T-helper 1 cell (primary cell): ENCODE data around the gene GYG1.

Experiments used
- DNase-seq, 5 donors: peaks; one replicate each; pipeline ENCODE4 v3.0.0-alpha.2; 2012 to 2020

Gene GYG1

DNA sequence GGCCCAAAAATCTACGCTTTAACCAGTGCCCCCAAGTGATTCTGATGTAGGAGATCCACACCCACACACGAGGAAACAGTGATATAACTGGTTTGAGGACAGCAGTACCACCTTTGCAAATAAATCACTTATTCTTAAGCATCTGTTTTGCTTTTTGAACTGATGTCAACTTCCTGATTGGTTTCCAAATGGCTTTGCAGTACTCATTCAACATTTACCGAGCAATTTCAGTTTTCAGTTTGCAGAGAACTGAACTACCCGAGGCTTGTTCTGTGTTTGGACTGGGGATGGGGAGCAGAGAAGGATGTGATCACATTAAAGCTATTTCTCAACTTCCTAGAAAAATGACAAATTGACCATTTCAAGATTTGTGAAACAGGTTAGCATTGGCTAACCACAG, 1.1 kb upstream of the GYG1 start:
- peak in 1 of 5 donors; percentile 68 for DNase-seq

GRCh38 chr3:148992027-148992634, 791 bp downstream of the GYG1 start:
- peak in 2 of 5 donors; percentile 13 to 25 for DNase-seq

GRCh38 chr3:148992635-148993255, 1.4 kb downstream of the GYG1 start:
- no peak for DNase-seq

GRCh38 chr3:148997623-148998022, 6.3 kb downstream of the GYG1 start:
- no peak for DNase-seq

DNA sequence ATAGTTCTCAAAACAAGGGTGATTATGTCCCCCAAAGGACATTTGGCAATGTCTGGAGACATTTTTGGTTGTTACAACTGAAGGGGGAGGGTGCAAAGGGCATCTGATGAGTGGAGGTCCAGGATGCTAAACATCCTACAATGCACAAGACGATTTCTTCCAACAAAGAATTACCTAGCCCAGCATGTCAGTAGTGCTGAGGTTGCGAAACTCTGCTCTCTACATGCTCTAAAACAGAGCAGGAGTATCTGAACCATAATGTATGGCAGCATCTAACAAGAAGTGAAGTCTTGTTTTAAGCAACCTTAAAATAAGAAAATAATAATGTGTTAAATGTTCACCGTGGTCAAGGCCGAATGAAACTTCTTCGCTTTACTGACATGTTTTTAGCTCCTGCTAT, 7.0 kb downstream of the GYG1 start:
- DNase-seq = no peak

DNA sequence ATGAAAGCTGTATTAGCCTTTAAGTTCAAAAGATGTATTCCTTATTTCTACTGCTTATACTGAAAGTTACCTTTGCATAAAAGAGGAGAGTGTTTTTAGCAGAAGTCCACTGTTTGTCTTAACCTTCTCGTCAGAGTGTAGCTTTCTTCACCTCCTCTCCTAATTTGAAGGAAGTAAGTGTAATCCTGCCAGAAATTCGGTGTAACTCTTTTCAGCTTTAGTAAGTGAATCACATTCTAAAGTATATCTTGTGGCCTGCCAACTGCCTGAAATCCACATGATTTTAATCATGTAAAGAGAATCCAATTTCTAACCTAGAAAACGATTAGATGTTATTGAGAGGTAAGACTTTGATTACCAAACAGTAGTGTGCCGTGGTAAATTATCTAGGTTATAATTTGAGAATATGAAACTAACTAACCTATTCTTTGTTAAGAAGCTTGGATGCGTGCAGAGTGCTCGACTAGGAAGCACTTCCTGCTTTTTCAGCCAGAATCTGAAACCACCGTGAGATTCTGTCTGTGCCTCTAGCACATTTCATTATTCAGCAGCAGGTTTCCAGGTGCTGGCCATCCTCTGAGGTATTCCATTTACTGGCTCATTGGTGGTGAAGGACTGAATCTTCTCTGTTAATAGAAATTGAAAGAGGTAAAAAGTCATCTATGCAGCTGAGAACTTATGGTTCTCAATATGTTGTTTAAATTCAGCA, 7.5 kb downstream of the GYG1 start:
- peak in 1 of 5 donors; percentile 52 for DNase-seq

GRCh38 chr3:148999806-149000205, 8.5 kb downstream of the GYG1 start:
- no peak for DNase-seq

- DNase-seq = no peak
Observed at GRCh38 chr3:149000206-149000745, 8.9 kb downstream of the GYG1 start.

- no peak for DNase-seq
Observed at GRCh38 chr3:149001727-149002126, 10.4 kb downstream of the GYG1 start.

DNA sequence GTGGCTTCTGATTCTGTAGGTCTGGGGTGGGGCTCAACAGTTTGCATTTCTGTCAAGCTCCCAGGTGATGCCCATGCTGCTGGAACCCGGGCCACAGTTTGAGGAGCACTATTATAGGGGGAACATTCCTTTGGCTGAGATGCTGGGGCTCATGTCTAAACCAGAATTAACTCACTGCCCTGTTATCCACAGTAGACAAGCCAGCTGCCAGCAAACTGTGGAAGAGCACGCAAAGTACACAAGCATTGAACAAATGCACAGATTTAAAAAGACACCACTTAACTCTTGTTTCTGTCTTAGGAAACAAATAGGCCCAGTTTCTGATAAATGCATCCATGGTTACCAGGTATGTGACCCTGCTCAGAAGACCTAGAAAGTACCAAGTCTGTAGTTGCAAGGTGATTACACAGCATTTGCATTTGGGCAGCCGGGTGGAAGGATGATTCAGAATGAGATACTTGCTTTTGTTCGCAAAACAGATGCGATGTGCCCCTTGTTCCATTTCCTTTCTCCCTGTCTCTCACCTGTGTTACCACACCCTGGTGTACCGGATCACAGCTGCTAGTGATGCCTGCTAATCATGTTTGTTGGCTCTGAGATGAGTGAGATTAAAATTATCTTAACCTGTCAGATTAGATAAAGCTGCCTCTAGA, 12.4 kb downstream of the GYG1 start:
- peak in 1 of 5 donors; percentile 68 for DNase-seq

- no peak for DNase-seq
Observed at GRCh38 chr3:149004622-149005021, 13.3 kb downstream of the GYG1 start.

DNA sequence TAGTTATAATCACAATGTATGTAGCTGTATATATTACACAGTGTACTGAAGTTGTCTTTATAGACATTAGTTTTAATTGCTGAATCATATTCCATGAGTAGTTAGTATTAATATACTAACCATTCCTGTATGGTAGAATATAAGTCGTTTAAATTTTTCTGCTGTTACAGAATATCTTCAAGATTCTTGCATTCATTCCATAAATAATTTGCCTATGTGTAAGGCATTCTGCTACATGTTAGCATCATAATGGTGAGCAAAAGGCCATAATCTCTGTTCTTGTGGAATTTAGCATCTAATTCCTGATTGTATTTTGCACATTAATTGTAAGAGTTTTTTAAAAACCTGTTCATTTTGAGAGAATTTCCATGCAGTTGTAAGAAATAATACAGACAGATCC, 14.1 kb downstream of the GYG1 start:
- no peak for DNase-seq

DNA sequence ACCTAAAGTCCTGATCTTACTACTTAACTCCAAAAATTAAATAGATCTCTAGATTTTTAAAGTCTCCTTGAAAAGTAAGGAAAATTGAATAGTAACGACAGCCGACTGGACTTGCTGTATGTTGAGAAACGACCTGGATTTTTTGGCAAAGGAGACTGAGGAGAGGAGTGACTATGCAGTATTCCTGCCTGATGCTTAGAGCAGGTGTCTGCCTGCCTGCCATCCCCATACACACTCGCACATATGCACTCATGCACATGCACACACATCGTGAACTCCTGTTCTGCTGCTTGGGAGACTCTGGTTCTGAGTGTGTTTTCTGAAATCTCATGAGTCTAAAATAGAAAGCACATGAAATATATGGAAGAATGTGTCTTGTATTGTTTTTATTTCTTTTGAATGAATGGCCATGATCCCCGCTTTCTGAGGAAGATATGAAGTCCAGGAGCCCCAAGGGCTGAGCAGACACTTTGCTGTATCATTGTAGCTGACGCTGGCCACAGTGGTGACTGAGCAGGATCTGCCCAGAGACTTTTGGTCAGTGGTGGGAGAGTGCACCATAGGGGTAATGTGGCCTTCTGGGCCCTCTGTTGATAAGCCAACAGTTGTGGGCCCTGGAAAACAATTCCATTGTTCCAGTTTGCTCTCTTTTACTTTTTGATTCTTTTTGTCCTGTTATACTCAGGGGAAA, 16.4 kb downstream of the GYG1 start:
- no peak for DNase-seq

DNA sequence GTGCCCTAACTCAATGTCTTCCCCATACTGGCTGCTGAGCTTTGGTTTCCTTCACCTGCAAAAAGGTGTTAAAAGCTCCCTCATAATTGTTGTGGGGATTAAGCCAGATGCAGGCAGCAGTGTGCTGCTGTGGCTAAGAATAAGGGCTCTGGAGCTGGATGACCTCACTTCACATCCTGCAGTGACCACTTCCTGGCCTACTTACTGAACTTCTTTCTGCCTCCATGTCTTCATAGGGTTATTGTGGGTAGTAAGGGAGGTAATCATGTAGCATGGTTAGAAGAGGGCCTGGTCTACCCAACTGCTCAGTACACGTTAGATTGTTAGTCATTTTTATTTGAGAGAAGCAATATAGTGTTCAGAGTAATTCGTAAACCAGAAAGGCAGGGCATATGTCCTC, 18.4 kb downstream of the GYG1 start:
- peak in 1 of 5 donors; percentile 87 for DNase-seq

DNA sequence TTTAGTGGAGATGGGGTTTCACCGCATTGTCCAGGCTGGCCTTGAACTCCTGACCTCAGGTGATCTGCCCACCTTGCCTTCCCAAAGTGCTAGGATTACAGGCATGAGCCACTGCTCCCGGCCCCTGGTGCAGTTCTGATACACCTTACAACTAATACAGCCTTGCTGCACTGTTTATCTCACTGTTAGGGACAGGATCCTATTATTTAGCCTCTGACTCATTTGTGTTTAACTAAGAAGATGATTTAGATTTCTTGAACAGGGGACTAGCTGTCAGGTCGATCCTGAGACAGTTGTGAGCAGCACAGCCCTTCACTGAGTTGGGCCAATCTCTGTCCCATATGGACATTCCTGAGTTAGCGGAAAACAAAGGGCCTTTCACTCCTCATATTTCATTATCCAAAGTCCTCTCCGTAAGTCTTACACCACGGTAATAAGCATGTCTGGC, 19.2 kb downstream of the GYG1 start:
- no peak for DNase-seq

DNA sequence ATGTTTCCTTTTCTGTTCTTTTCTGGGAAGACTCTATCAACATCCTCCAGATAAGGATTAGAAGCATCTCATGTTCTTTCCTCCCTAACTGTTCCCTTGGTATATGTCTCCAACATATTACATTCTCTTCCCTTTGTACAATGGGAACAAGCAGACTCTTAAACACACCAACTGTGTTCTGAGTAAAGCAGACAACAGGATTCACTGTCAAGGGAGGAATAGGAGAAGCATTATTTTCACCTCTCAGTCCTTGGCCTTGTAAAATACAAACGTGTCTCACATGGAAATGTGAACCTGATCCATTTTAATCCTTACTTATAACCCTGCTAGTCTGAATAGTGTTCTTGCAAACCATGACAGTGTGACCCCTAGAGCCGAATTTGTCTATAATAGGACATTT, 19.6 kb downstream of the GYG1 start:
- no peak for DNase-seq

GRCh38 chr3:149011676-149012075, 20.3 kb downstream of the GYG1 start:
- no peak for DNase-seq

DNA sequence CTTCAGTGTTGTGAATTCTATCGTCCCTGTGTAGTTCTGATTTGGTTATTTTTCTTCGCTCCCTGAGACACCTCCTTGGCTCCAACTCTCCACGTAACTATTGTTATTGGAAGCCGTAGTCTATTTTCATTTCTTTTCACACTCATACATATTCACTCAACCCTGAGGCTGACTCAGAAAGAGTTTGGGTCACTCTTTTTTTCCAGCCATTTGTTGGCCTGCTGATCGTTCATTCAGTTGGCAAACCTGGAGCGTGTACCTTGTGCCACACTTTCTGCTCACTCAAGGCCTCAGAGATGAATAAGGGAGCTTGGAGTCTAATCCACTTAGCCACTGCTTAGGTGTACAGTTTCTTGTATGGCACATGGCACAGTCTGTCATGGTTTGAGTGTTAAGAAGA, 22.4 kb downstream of the GYG1 start:
- no peak for DNase-seq

GRCh38 chr3:149015393-149015792, 24.1 kb downstream of the GYG1 start:
- DNase-seq = no peak

GRCh38 chr3:149016242-149016641, 24.9 kb downstream of the GYG1 start:
- DNase-seq = no peak

DNA sequence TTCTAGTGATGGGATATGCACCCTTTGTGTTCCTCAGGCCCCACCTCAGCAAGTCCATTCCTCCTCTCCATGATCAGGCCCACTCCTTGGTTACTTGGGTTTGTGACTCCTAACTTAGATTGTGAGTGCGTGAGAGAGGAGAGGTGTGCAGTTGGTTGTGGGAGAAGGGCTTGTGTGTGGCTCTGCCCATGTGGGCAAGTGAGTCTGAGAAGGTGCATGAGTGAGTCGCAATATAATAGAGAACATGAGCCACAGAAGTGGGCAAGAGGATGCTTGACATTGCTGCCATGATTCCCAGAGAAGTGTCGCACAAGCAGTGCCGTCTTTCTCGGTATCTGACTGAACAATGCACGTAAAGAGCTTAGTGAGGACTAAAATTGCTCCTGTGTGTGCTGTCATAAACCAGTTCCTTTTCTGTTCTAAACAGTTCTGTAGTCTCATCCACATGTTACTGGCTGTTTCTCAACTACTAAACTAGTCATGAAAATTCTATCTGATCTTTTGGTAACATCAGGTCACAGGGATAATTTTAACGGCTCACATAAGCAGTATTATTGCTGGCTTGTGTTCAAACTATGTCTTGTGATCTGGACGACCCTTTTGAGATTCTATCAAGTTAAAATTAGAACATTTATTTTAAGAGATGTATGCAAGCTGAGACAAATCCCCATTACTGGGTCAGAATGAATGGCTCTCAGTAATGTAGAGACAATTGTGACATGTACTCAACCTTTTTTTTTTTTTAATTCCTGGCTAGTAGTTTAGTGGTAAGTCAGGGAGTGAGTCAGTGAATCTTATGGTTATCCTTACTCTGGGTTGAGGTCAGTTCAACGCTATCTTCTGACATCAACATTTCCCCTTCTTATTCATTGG, 25.6 kb downstream of the GYG1 start:
- no peak for DNase-seq

DNA sequence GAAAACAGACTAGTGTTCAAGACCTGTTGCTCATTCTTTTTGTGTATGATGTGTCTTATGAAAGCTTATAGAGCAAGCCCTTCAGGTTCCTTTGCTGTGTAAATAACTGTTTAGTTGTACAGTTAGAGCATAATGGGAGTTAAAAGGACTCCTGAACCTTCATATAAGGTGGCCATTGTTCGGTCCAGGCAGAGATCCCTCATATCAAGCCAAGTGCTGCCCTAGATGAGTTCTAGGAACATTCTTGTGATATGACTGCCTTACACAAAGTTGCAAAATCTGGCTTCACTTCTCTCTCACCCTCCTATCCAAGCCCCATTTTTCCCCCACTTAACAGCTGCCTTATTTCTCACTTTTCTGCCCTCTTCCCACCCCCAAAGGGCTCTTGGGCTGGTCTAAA, 26.9 kb downstream of the GYG1 start:
- DNase-seq = no peak
